HEK293 (cell line): Measurements from ENCODE around the gene ZNF215.

Source experiments
- CTCF ChIA-PET: fragments of 350-600 bp; formaldehyde crosslinking; extraction: SDS; loops from one replicate; lab custom pipeline; 2021; ENCODE audit warnings: antibody characterized with exemption; lab: Yijun Ruan, JAX
- POLR2A ChIA-PET: fragments of 300-600 bp; formaldehyde crosslinking; extraction: SDS; loops from one replicate; lab custom pipeline; 2020; ENCODE audit warnings: antibody characterized with exemption, inconsistent platforms; lab: Yijun Ruan, JAX
- H3K27ac ChIP-seq: fragments of 200-500 bp; sonication (Bioruptor generic); 2 replicates; pipeline ENCODE4 v1.5.1; 2014; ENCODE audit warnings: low read depth, low read length, control low read depth, inconsistent platforms; ENCODE audit errors: extremely low read depth
- H3K36me3 ChIP-seq, 2 experiments: fragments of 200-500 bp in 1 of 2; sonication (Bioruptor generic) in 1 of 2; 1 replicate in 1 of 2; 2 replicates in 1 of 2; pipeline ENCODE4 v1.5.1; 2014 to 2017; ENCODE audit warnings: inconsistent platforms in 2 of 2, low read length in 2 of 2; ENCODE audit not compliant: control insufficient read depth in 2 of 2, insufficient read depth in 1 of 2
- H3K4me1 ChIP-seq: fragments of 200-500 bp; sonication (Bioruptor generic); 2 replicates; pipeline ENCODE4 v1.5.1; 2014; ENCODE audit warnings: mild to moderate bottlenecking, low read length, inconsistent platforms; ENCODE audit not compliant: control insufficient read depth, insufficient read depth
- H3K4me3 ChIP-seq: 2 replicates; pipeline ENCODE4 v1.5.1; 2011; ENCODE audit warnings: low read depth, mild to moderate bottlenecking, control low read depth, low read length, moderate library complexity
- H3K9me3 ChIP-seq: fragments of 200-500 bp; sonication (Bioruptor generic); 2 replicates; pipeline ENCODE4 v1.5.1; 2014; ENCODE audit warnings: low read depth, low read length, inconsistent platforms; ENCODE audit not compliant: control insufficient read depth, insufficient read depth
- GLI4 ChIP-seq: fragments of 450-650 bp; formaldehyde crosslinking; IDR thresholded peaks from 2 replicates; pipeline ENCODE4 v1.5.1; 2016; ENCODE audit warnings: missing biosample characterization, missing genetic modification characterization
- HOXC10 ChIP-seq: sonication (generic); formaldehyde crosslinking; IDR thresholded peaks from 2 replicates; pipeline ENCODE4 v1.8.1; 2023; ENCODE audit warnings: mild to moderate bottlenecking, missing genetic modification reagents
- KLF7 ChIP-seq: fragments of 450-650 bp; formaldehyde crosslinking; IDR thresholded peaks from 2 replicates; pipeline ENCODE4 v1.5.1; 2016; ENCODE audit warnings: missing biosample characterization, missing genetic modification characterization, borderline replicate concordance
- MEIS1 ChIP-seq: sonication (generic); formaldehyde crosslinking; IDR thresholded peaks from 2 replicates; pipeline ENCODE4 v1.8.1; 2022; ENCODE audit warnings: missing genetic modification reagents, mild to moderate bottlenecking, borderline replicate concordance
- OVOL3 ChIP-seq: fragments of 450-650 bp; formaldehyde crosslinking; IDR thresholded peaks from 2 replicates; pipeline ENCODE4 v1.5.1; 2016; ENCODE audit warnings: missing biosample characterization, missing genetic modification characterization
- ZBTB8A ChIP-seq: fragments of 450-650 bp; formaldehyde crosslinking; IDR thresholded peaks from 2 replicates; pipeline ENCODE4 v1.5.1; 2016; ENCODE audit warnings: missing biosample characterization, missing genetic modification characterization
- ZNF114 ChIP-seq: fragments of 450-650 bp; formaldehyde crosslinking; IDR thresholded peaks from 2 replicates; pipeline ENCODE4 v1.5.0; 2017; ENCODE audit warnings: missing biosample characterization, missing genetic modification characterization
- ZNF16 ChIP-seq: fragments of 450-650 bp; formaldehyde crosslinking; IDR thresholded peaks from 2 replicates; pipeline ENCODE4 v1.5.1; 2016; ENCODE audit warnings: low read depth, missing biosample characterization, missing genetic modification characterization
- ZNF169 ChIP-seq: fragments of 450-650 bp; formaldehyde crosslinking; IDR thresholded peaks from 2 replicates; pipeline ENCODE4 v1.5.1; 2016; ENCODE audit warnings: missing biosample characterization, missing genetic modification characterization
- ZNF202 ChIP-seq: fragments of 450-650 bp; formaldehyde crosslinking; IDR thresholded peaks from 2 replicates; pipeline ENCODE4 v1.5.1; 2016; ENCODE audit warnings: missing biosample characterization, missing genetic modification characterization, borderline replicate concordance
- ZNF248 ChIP-seq: fragments of 450-650 bp; formaldehyde crosslinking; IDR thresholded peaks from 2 replicates; pipeline ENCODE4 v1.5.1; 2017; ENCODE audit warnings: missing biosample characterization, missing genetic modification characterization
- ZNF274 ChIP-seq, 2 experiments: fragments of 200-500 bp in 1 of 2; fragments of 450-650 bp in 1 of 2; sonication (Bioruptor generic) in 1 of 2; formaldehyde crosslinking in 1 of 2; IDR thresholded peaks; 2 replicates each; pipeline versions ENCODE4 v1.5.1 to v1.6.1; 2014 to 2016; ENCODE audit warnings: borderline replicate concordance in 1 of 2, inconsistent platforms in 1 of 2, low read length in 1 of 2, missing biosample characterization in 1 of 2, missing genetic modification characterization in 1 of 2
- ZNF292 ChIP-seq: fragments of 450-650 bp; formaldehyde crosslinking; IDR thresholded peaks from 2 replicates; pipeline ENCODE4 v1.5.1; 2016; ENCODE audit warnings: low read depth, missing biosample characterization, missing genetic modification characterization, borderline replicate concordance
- ZNF341 ChIP-seq: fragments of 450-650 bp; formaldehyde crosslinking; IDR thresholded peaks from 2 replicates; pipeline ENCODE4; 2016; ENCODE audit warnings: low read depth, missing biosample characterization, missing genetic modification characterization
- ZNF416 ChIP-seq: fragments of 450-650 bp; formaldehyde crosslinking; IDR thresholded peaks from 2 replicates; pipeline ENCODE4 v1.5.1; 2016; ENCODE audit warnings: missing biosample characterization, missing genetic modification characterization
- ZNF433 ChIP-seq: fragments of 450-650 bp; formaldehyde crosslinking; IDR thresholded peaks from 2 replicates; pipeline ENCODE4 v1.5.1; 2016; ENCODE audit warnings: missing biosample characterization, missing genetic modification characterization, low read depth
- ZNF473 ChIP-seq: fragments of 450-650 bp; formaldehyde crosslinking; IDR thresholded peaks from 2 replicates; pipeline ENCODE4 v1.5.1; 2017; ENCODE audit warnings: missing biosample characterization, missing genetic modification characterization
- ZNF48 ChIP-seq: fragments of 450-650 bp; formaldehyde crosslinking; IDR thresholded peaks from 2 replicates; pipeline ENCODE4 v1.5.1; 2016; ENCODE audit warnings: missing biosample characterization, missing genetic modification characterization
- ZNF654 ChIP-seq: fragments of 450-650 bp; formaldehyde crosslinking; IDR thresholded peaks from 2 replicates; pipeline ENCODE4 v1.5.1; 2016; ENCODE audit warnings: low read depth, missing biosample characterization, missing genetic modification characterization
- ZNF677 ChIP-seq: fragments of 450-650 bp; IDR thresholded peaks from 2 replicates; pipeline ENCODE4 v1.5.0; 2018; ENCODE audit warnings: missing biosample characterization, mild to moderate bottlenecking, missing genetic modification characterization, moderate library complexity
- ZXDB ChIP-seq: fragments of 450-650 bp; formaldehyde crosslinking; IDR thresholded peaks from 2 replicates; pipeline ENCODE4 v1.5.1; 2016; ENCODE audit warnings: missing biosample characterization, missing genetic modification characterization
- TF ChIP-seq, protein P1 (sequence below): fragments of 450-650 bp; formaldehyde crosslinking; IDR thresholded peaks from 2 replicates; pipeline ENCODE4 v1.5.1; 2017; ENCODE audit warnings: missing biosample characterization, missing genetic modification characterization
- TF ChIP-seq, protein P2 (sequence below): fragments of 450-650 bp; formaldehyde crosslinking; IDR thresholded peaks from 2 replicates; pipeline ENCODE4 v1.5.1; 2016; ENCODE audit warnings: missing biosample characterization, missing genetic modification characterization
- TF ChIP-seq, protein P3 (sequence below): fragments of 450-650 bp; formaldehyde crosslinking; IDR thresholded peaks from 2 replicates; pipeline ENCODE4 v1.5.0; 2017; ENCODE audit warnings: missing biosample characterization, missing genetic modification characterization, borderline replicate concordance
- TF ChIP-seq, protein P4 (sequence below): fragments of 450-650 bp; formaldehyde crosslinking; IDR thresholded peaks from 2 replicates; pipeline ENCODE4 v1.5.1; 2016; ENCODE audit warnings: missing biosample characterization, missing genetic modification characterization
- TF ChIP-seq, protein P5 (sequence below): fragments of 450-650 bp; formaldehyde crosslinking; IDR thresholded peaks from 2 replicates; pipeline ENCODE4 v1.5.1; 2016; ENCODE audit warnings: missing biosample characterization, missing genetic modification characterization

The ZNF215 gene

DNA sequence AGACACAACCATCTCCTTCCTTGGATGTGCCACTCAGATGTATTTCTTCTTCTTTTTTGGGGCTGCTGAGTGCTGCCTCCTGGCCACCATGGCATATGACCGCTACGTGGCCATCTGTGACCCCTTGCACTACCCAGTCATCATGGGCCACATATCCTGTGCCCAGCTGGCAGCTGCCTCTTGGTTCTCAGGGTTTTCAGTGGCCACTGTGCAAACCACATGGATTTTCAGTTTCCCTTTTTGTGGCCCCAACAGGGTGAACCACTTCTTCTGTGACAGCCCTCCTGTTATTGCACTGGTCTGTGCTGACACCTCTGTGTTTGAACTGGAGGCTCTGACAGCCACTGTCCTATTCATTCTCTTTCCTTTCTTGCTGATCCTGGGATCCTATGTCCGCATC lies 49.3 kb upstream of the ZNF215 start:
- H3K4me1 ChIP-seq: no peaks in the 10 kb centered on the region
- H3K36me3 ChIP-seq: no peaks in the 10 kb centered on the region
- no peak overlapping the region for H3K27ac ChIP-seq
- no peaks in the 10 kb centered on the region for H3K9me3 ChIP-seq
- CTCF ChIA-PET: no interaction called here
- H3K4me3 ChIP-seq: no peak overlapping the region
- POLR2A ChIA-PET: no interaction called here
- TF ChIP-seq KLF7 (tag by site-specific recombination) (no peak), ZNF169 (tag by site-specific recombination) (no peak), ZNF341 (tag by site-specific recombination) (no peak), ZNF433 (no peak), HOXC10 (no peak), ZNF16 (tag by site-specific recombination) (no peak), ZNF654 (tag by site-specific recombination) (no peak), ZNF473 (tag by site-specific recombination) (no peak), ZNF248 (no peak), MEIS1 (CRISPR knock-in tag) (no peak), ZNF202 (tag by site-specific recombination) (no peak), ZNF416 (no peak), ZNF274 (IDR thresholded peaks at IDR 0.05; ENCODE audit: low read length) (no peak), ZNF274 (tag by site-specific recombination; IDR thresholded peaks at IDR 0.05; ENCODE audit: borderline replicate concordance) (no peak)
- TF ChIP-seq, protein P1, sequence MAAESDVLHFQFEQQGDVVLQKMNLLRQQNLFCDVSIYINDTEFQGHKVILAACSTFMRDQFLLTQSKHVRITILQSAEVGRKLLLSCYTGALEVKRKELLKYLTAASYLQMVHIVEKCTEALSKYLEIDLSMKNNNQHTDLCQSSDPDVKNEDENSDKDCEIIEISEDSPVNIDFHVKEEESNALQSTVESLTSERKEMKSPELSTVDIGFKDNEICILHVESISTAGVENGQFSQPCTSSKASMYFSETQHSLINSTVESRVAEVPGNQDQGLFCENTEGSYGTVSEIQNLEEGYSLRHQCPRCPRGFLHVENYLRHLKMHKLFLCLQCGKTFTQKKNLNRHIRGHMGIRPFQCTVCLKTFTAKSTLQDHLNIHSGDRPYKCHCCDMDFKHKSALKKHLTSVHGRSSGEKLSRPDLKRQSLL (tag by site-specific recombination): no peak
- TF ChIP-seq, protein P2, sequence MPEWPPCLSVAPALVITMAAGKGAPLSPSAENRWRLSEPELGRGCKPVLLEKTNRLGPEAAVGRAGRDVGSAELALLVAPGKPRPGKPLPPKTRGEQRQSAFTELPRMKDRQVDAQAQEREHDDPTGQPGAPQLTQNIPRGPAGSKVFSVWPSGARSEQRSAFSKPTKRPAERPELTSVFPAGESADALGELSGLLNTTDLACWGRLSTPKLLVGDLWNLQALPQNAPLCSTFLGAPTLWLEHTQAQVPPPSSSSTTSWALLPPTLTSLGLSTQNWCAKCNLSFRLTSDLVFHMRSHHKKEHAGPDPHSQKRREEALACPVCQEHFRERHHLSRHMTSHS (tag by site-specific recombination): no peak
- TF ChIP-seq, protein P3, sequence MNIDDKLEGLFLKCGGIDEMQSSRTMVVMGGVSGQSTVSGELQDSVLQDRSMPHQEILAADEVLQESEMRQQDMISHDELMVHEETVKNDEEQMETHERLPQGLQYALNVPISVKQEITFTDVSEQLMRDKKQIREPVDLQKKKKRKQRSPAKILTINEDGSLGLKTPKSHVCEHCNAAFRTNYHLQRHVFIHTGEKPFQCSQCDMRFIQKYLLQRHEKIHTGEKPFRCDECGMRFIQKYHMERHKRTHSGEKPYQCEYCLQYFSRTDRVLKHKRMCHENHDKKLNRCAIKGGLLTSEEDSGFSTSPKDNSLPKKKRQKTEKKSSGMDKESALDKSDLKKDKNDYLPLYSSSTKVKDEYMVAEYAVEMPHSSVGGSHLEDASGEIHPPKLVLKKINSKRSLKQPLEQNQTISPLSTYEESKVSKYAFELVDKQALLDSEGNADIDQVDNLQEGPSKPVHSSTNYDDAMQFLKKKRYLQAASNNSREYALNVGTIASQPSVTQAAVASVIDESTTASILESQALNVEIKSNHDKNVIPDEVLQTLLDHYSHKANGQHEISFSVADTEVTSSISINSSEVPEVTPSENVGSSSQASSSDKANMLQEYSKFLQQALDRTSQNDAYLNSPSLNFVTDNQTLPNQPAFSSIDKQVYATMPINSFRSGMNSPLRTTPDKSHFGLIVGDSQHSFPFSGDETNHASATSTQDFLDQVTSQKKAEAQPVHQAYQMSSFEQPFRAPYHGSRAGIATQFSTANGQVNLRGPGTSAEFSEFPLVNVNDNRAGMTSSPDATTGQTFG (tag by site-specific recombination): no peak
- TF ChIP-seq, protein P4, sequence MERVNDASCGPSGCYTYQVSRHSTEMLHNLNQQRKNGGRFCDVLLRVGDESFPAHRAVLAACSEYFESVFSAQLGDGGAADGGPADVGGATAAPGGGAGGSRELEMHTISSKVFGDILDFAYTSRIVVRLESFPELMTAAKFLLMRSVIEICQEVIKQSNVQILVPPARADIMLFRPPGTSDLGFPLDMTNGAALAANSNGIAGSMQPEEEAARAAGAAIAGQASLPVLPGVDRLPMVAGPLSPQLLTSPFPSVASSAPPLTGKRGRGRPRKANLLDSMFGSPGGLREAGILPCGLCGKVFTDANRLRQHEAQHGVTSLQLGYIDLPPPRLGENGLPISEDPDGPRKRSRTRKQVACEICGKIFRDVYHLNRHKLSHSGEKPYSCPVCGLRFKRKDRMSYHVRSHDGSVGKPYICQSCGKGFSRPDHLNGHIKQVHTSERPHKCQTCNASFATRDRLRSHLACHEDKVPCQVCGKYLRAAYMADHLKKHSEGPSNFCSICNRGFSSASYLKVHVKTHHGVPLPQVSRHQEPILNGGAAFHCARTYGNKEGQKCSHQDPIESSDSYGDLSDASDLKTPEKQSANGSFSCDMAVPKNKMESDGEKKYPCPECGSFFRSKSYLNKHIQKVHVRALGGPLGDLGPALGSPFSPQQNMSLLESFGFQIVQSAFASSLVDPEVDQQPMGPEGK (tag by site-specific recombination): no peak

DNA sequence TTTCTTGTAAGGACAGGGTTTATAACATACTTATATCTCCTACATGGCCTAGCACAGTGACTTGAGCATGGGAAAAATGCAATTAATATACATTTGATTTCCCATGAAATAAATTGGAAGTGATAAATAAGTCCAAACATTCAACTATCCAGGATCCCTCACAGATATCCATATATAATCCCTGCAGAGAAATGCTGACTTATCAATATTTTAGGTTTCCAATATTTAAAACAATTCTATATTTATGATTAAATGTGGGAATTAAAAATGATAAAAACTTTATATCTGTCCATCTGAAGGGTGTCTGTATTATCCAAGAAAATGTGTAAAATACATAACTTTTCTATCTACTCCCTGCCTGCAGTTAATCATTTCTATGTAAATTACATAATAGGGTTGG lies 43.5 kb upstream of the ZNF215 start:
- no peaks in the 10 kb centered on the region for H3K4me1 ChIP-seq
- H3K36me3 ChIP-seq: no peaks in the 10 kb centered on the region
- H3K27ac ChIP-seq: no peak overlapping the region
- POLR2A ChIA-PET: no interaction called here
- H3K9me3 ChIP-seq: no peaks in the 10 kb centered on the region
- CTCF ChIA-PET: interaction anchor here (1.3 kb wide), 1 partner anchor 70 kb away, joined by 5 read pairs; no protein-coding TSS in a partner anchor
- no peak overlapping the region for H3K4me3 ChIP-seq
- TF ChIP-seq ZNF677 (tag by site-specific recombination) (no peak), ZNF114 (no peak), ZNF292 (tag by site-specific recombination) (no peak), OVOL3 (tag by site-specific recombination) (no peak), GLI4 (tag by site-specific recombination) (no peak), ZNF48 (tag by site-specific recombination) (no peak), ZXDB (tag by site-specific recombination) (no peak), ZBTB8A (tag by site-specific recombination) (no peak), ZNF16 (tag by site-specific recombination) (no peak), ZNF341 (tag by site-specific recombination) (no peak)
- TF ChIP-seq, protein P4 (tag by site-specific recombination): no peak
- TF ChIP-seq, protein P5, sequence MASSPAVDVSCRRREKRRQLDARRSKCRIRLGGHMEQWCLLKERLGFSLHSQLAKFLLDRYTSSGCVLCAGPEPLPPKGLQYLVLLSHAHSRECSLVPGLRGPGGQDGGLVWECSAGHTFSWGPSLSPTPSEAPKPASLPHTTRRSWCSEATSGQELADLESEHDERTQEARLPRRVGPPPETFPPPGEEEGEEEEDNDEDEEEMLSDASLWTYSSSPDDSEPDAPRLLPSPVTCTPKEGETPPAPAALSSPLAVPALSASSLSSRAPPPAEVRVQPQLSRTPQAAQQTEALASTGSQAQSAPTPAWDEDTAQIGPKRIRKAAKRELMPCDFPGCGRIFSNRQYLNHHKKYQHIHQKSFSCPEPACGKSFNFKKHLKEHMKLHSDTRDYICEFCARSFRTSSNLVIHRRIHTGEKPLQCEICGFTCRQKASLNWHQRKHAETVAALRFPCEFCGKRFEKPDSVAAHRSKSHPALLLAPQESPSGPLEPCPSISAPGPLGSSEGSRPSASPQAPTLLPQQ (tag by site-specific recombination): no peak
